Astrocyte of the hippocampus (primary cell): ENCODE data around the gene PRAC1.
"Not testable (repeated sequence)": the region's sequence is repeated elsewhere in the genome, so short reads cannot be mapped to it uniquely, and the experiment has no call there.

Experiments
- DNase-seq: peaks from one replicate; pipeline ENCODE4 v3.0.0; 2011; ENCODE audit warnings: low read depth, low spot score

Gene PRAC1

DNA sequence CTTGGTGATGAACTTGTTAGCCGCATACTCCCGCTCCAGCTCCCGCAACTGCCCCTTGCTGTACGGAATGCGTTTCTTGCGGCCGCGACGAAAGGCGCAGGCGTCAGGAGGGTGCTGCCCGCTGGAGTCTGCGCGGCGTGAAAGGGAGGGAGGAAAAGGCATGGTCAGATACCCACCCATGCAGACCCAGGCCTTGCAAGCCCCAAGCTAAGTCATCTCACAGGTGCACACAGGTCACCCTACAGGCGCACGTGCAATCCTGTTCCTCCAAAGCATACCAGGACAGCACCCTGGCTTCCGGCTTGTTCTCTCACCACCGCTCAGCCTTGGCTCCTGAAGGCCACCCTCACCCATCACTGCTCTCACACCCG is 4.6 kb upstream of the PRAC1 start:
- DNase-seq = no peak

DNA sequence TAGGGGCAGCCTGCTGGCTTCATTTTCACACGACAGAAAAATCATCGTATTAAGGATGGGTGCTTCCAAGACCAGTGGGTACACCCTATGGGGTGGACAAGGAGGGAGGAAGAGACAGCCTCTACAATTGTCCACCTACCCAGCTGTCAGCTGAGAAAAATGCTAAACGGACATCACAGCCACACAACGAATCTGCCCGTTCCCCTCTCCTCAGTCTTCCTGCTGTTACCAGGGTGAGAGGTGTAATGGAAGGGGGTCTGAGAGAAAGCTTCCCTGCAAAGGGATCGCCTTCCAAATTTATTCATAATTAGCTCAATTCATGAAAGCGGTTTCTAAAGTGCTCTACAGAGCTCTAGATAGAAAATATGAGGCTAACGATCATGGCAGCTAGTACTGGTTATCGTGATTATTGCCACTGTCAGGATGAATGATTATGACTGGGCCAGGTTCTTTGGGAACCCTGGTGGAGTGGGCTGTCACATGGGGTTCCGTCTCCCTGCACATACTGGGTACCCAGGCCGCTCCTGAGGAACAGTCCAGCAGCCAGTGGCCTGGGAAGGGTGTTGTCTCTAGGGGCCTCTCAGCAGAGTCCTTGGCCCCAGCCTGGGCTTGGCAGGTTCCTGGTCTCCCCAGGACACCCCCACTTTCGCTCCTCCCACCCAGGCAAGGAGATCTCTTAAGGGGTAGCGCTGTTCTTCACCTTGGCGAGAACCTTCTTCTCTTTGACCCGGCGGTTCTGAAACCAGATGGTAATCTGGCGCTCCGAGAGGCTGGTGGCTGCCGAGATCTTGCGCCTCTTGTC is 4.0 kb upstream of the PRAC1 start:
- no peak for DNase-seq

- no peak for DNase-seq
Measured at GRCh38 chr17:48725288-48726064, 3.2 kb upstream of the PRAC1 start.

DNA sequence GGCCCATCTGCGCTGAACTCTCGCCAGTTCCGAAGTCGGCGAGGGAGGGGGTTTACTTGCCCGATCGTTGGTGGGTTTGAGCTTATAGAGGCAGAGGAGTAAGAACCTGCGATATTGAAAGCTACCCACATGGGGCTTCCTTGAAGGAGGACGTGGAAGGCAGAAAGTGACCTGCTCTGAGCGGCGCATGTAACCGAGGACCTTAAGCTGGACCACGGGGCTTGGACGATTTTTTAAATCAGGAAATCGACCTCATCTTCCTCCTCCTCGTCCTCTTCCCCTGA is 2.6 kb upstream of the PRAC1 start:
- DNase-seq = no peak

DNA sequence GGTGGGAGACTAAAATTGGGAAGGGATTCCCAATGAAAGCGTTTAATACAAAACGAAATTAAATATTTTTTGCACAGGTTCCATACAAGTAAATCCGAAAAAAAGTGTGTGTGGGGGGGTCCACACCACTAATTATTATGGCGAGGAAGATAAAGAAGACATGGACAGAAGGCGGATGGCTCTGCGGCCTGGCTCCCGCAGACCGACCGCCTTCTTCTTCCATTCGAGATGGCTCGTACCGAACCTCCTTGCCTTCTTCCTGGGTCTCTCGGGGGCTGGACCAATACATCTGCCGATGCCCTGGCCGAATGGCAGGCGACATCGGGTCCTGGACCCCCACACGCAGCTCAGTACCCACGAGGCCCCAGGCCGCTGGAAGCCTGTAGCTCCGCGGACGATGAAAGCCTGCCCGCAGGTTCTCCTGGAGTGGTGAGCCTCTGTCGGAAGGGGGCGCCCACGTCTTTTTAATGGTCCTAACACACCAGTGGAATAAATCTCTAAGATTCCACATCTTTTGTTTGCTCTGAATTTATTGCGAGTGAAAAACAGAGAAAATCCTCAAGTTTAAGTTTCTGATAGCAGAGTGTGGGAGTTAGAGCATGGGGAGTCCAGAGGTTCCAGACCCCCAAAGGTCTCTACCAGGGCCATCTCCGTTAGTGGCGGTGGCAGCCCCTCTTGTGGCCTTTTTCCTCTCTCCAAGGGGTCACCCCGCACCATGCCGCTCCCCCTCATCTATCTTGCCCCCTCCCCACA is 2.1 kb upstream of the PRAC1 start:
- DNase-seq = peak; percentile 85

DNA sequence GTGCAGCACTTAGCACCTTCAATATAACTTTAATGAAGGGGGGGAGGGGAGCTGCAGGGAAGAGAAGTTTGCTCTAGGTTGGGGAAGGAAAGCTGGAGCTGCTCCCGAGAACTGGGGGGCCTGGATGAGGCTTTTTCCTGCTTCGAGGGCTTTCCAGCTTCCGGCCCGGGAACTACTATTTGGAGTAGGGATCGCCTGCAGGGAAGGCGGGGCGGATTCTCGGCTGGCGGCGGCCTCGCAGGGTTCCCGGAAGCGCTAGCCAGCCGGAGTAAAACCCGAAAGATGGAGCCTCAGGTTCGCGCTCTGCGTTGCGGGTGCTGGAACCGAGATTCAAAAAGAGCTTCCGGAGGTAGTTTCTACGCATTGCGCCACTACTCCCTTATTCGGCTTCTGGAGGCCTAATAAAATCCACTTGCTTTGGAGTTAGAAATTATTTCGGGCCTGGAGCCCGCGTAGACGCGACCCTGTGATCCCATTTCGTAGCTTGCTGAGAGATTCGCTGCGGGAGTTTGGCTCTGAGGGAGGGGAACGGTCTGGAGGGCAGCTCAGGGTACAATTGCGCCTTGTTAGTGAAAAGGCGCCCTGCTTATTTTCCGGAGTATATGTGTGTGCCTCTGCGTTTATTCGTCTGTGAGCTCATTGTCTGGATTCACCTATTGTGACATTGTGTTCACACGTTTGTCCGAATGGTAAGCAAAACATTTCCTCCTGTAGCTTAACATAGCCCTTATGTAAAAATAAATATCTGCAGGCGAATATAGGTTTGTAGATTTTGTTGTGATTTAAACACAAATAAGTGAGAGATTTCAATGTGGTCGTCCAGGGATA is 1.3 kb upstream of the PRAC1 start:
- no peak for DNase-seq

DNA sequence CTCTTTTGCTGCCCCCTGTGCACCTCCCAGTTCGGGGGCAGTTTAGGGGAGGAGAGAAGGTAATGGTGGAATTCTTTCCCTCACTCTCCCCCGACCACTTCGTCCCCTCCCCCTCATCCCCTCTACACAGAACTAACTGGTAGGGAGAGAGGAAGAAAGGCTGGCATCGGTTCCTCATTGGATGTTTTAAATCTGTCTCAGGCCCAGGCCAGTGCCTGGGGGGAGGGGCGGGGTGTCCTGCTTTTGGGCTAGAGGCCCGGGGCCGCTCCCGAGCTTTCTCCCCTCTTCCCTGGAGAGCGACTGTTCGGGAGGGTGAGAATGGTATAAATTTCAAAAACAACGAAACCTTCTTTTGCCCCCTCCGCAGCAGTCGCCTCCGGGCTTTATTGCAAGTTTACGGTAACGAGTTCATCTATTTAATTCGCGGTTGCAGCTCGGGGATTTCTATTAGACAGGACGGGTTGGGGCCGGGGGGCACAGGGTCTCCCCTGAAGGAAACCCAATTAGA is 651 bp upstream of the PRAC1 start, which contains the start of gene PRAC2:
PRAC2 (plus strand) TSS at position 271 of the 508 bp plus-strand sequence. CDS start 1,226 bp downstream, outside the sequence.
- no peak for DNase-seq

- DNase-seq = no peak
Measured at GRCh38 chr17:48721009-48721402, 1.3 kb downstream of the PRAC1 start.

GRCh38 chr17:48720266-48721008 is 1.9 kb downstream of the PRAC1 start:
- DNase-seq = no peak

GRCh38 chr17:48719642-48720265 is 2.6 kb downstream of the PRAC1 start:
- DNase-seq = no peak

- no peak for DNase-seq
Measured at GRCh38 chr17:48718761-48719641, 3.3 kb downstream of the PRAC1 start.

- no peak for DNase-seq
Measured at GRCh38 chr17:48718227-48718760, 4.0 kb downstream of the PRAC1 start.

DNA sequence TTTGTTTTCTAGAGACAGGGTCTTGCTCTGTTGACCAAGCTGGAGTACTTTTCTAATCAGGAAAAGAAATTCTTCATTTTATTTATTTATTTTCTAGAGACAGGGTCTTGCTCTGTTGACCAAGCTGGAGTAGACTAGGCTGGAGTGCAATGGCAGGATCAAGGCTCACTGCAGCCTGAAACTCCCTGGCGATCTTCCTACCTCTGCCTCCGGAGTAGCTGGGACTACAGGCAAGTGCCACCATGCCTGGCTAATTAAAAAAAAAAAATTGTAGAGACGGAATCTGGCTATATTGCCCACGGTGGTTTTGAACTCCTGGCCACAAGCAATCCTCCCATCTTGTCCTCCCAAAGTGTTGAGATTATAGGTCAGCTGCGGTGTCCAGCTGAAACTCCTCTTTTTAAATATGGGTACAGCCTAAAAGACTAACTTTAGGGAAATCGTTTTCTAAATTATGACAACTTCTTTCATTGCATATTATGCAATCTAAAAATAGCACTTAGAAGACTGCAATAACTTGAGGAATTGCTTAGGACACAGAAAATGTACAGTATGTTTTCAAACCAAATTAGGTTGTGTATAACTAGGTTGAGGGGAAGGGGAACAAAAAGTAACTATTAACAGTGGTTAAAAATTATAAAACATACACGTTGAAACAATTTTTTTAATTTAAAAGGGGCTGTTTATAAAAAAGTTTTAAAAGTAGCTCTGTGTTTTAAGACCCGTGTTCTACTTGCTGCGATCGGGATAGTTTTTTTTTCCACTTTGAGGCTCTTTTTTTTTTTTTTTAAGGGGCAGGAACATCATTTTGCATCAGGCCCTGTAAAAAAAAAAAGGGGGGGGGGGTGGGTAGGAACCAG is 4.7 kb downstream of the PRAC1 start:
- no peak for DNase-seq

- not testable (repeated sequence) for DNase-seq
Measured at GRCh38 chr17:48716549-48716948, 5.8 kb downstream of the PRAC1 start.

GRCh38 chr17:48715496-48716399 is 6.6 kb downstream of the PRAC1 start:
- no peak for DNase-seq

DNA sequence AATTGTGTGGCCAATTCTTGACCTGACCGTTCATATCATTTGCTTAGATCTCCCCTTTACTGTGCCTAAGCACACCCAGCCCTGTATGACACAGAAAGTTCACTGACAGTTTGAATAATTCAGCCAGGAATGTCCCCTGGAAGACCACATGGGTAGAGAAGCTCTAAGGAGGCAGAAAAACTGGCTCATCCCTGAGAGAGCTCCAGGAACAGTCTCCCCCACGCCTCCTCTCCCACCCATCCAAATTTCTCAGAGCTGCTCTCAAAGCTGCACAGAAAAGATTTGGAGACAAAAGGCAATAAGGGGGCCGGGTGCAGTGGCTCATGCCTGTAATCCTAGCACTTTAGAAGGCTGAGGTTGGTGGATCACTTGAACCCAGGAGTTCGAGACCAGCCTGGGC is 11.2 kb downstream of the PRAC1 start:
- DNase-seq = no peak
